ENCODE data around the gene G6PC1.

- TF ChIP-seq EZH2 (IDR thresholded peaks at IDR 0.05; ENCODE audit: insufficient read depth, poor library complexity, severe bottlenecking) (no peak), EZH2phosphoT487 (IDR thresholded peaks at IDR 0.05; ENCODE audit: insufficient read depth, low read depth) (no peak)
Measured at GRCh38 chr17:42880776-42881310, 19.8 kb upstream of the G6PC1 start.

All from GM23248 (cell line).